Measurements from ENCODE around the gene ERICH6B. TPM values are rescaled to one million over a fixed set of nuclear protein-coding genes. Genes with fewer than 3 reads are reported as not detected.

The ERICH6B gene
- total RNA-seq, 1 donor from 2014 or later: not detected

DNA sequence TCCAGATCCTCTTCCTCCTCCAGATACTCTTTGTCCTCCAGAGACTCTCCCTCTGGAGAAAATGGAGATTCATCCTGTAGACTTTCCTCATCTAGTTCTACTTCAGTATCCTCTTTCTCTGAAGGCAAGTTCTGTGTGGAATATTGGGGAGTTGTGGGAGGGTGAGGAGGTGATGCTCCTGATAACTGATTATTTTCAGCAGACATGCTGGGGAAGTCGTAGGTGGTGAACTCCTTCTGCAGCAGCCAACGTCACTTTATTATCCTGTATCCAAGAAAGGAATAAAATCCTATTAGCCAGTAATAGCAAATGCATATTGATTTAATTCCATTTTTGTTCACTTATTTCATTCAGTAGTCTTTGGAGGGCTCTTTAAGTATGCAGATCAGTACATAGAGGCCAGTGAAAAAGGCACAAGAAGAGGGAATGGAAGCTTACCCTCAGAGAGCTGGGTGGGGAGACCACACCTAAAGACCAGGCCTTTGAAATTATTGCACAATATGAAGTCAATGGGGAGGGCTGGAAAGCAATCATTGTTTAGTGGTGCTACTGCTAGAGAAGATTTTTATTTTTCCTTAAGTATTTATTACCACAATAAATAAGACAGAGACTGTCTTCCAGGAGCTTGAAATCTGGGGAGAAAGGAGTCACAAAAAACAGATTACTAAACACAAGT lies 18.6 kb downstream of the ERICH6B start:
- Mint-ChIP-seq H3K9me3 (ENCODE audit: low read depth) (no peaks in the 10 kb centered on the region), H3K36me3 (ENCODE audit: insufficient read depth) (no peaks in the 10 kb centered on the region), H3K27ac (no peak overlapping the region), H3K4me1 (ENCODE audit: low read depth) (peaks cover 3% of the 10 kb centered on the region), H3K4me3 (ENCODE audit: low read depth) (no peak overlapping the region), H3K27me3 (peaks cover 21% of the 10 kb centered on the region)
- DNase-seq (ENCODE audit: low spot score, unreplicated experiment): no peak
- TF ChIP-seq, protein P1, sequence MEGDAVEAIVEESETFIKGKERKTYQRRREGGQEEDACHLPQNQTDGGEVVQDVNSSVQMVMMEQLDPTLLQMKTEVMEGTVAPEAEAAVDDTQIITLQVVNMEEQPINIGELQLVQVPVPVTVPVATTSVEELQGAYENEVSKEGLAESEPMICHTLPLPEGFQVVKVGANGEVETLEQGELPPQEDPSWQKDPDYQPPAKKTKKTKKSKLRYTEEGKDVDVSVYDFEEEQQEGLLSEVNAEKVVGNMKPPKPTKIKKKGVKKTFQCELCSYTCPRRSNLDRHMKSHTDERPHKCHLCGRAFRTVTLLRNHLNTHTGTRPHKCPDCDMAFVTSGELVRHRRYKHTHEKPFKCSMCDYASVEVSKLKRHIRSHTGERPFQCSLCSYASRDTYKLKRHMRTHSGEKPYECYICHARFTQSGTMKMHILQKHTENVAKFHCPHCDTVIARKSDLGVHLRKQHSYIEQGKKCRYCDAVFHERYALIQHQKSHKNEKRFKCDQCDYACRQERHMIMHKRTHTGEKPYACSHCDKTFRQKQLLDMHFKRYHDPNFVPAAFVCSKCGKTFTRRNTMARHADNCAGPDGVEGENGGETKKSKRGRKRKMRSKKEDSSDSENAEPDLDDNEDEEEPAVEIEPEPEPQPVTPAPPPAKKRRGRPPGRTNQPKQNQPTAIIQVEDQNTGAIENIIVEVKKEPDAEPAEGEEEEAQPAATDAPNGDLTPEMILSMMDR (IDR thresholded peaks at IDR 0.05; ENCODE audit: unreplicated experiment): no peak

DNA sequence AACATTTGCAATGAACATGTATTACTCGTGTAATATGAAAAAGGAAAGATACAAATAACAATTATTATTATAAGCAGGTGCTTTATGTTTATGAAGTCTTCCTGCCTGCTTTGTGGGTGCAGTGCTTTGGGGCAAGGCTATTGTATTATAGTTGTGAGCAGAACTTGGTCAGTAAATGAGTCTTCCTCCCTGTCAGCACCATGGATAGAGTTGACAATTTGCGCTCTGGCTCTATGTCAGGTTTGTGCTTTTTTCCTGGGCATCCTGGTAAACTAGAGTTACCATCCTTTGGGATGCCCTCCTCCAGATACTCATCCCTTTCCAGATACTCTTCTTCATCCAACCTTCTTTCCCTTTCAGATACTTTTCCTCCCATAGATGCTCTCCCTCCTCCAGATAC lies 19.6 kb downstream of the ERICH6B start:
- no peak for DNase-seq (ENCODE audit: low spot score, unreplicated experiment)
- H3K4me1 Mint-ChIP-seq (ENCODE audit: low read depth): no peaks in the 10 kb centered on the region
- no peaks in the 10 kb centered on the region for H3K9me3 Mint-ChIP-seq (ENCODE audit: low read depth)
- H3K27me3 Mint-ChIP-seq: peaks cover 21% of the 10 kb centered on the region
- H3K27ac Mint-ChIP-seq: no peak overlapping the region
- TF ChIP-seq, protein P1 (IDR thresholded peaks at IDR 0.05; ENCODE audit: unreplicated experiment): no peak
- H3K4me3 Mint-ChIP-seq (ENCODE audit: low read depth): no peak overlapping the region
- H3K36me3 Mint-ChIP-seq (ENCODE audit: insufficient read depth): no peaks in the 10 kb centered on the region

GRCh38 chr13:45594764-45595163 lies 20.8 kb downstream of the ERICH6B start:
- Mint-ChIP-seq H3K36me3 (ENCODE audit: insufficient read depth) (no peaks in the 10 kb centered on the region), H3K27me3 (peaks cover 21% of the 10 kb centered on the region), H3K4me1 (ENCODE audit: low read depth) (no peaks in the 10 kb centered on the region), H3K9me3 (ENCODE audit: low read depth) (no peaks in the 10 kb centered on the region), H3K4me3 (ENCODE audit: low read depth) (no peak overlapping the region), H3K27ac (no peak overlapping the region)
- TF ChIP-seq, protein P1 (IDR thresholded peaks at IDR 0.05; ENCODE audit: unreplicated experiment): no peak
- DNase-seq (ENCODE audit: low spot score, unreplicated experiment): no peak

DNA sequence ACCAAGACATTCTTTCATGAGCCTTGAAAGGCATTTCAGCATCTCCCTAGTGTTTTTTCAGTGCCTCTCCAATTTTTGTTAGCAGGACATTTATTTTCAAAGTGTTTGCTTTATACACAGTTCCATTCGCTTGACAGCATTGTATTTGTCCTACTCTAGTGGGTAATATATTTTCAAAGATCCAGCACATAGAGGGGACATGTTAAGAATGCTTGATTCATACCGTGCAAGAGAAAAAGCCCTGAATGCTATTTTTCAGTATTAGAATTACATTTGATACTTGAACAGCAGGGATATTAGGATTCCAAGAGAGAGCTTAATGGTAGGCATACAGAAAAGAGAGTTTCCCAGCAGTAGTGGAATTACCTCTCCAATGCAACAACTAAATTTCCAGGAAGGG lies 21.3 kb downstream of the ERICH6B start:
- peaks cover 21% of the 10 kb centered on the region for H3K27me3 Mint-ChIP-seq
- no peaks in the 10 kb centered on the region for H3K36me3 Mint-ChIP-seq (ENCODE audit: insufficient read depth)
- H3K4me3 Mint-ChIP-seq (ENCODE audit: low read depth): no peak overlapping the region
- TF ChIP-seq, protein P1 (IDR thresholded peaks at IDR 0.05; ENCODE audit: unreplicated experiment): no peak
- no peaks in the 10 kb centered on the region for H3K4me1 Mint-ChIP-seq (ENCODE audit: low read depth)
- H3K27ac Mint-ChIP-seq: no peak overlapping the region
- DNase-seq (ENCODE audit: low spot score, unreplicated experiment): no peak
- H3K9me3 Mint-ChIP-seq (ENCODE audit: low read depth): no peaks in the 10 kb centered on the region

- Mint-ChIP-seq H3K4me1 (ENCODE audit: low read depth) (no peaks in the 10 kb centered on the region), H3K27ac (no peak overlapping the region), H3K4me3 (ENCODE audit: low read depth) (no peak overlapping the region), H3K9me3 (ENCODE audit: low read depth) (no peaks in the 10 kb centered on the region), H3K27me3 (peaks cover 21% of the 10 kb centered on the region), H3K36me3 (ENCODE audit: insufficient read depth) (no peaks in the 10 kb centered on the region)
- DNase-seq (ENCODE audit: low spot score, unreplicated experiment): no peak
- TF ChIP-seq, protein P1 (IDR thresholded peaks at IDR 0.05; ENCODE audit: unreplicated experiment): no peak
Observed at GRCh38 chr13:45592758-45593157, 22.8 kb downstream of the ERICH6B start.
